PFSK-1 (cell line): ENCODE measurements around the gene NAALADL2.

Experiments used
- POLR2AphosphoS5 ChIP-seq: IDR thresholded peaks from 2 replicates; pipeline ENCODE4 v1.6.1; 2012; ENCODE audit warnings: low read depth, mild to moderate bottlenecking, control low read depth, low read length, moderate library complexity
- TAF1 ChIP-seq: IDR thresholded peaks from 2 replicates; pipeline ENCODE4 v1.6.1; 2012; ENCODE audit warnings: low read length, control low read depth, borderline replicate concordance; ENCODE audit not compliant: insufficient read depth
- TF ChIP-seq, protein P1 (sequence below), 2 experiments: IDR thresholded peaks; 2 replicates each; pipeline versions ENCODE4 v1.6.1 to v1.8.0; 2011 to 2012; ENCODE audit warnings: low read depth in 2 of 2, low read length in 2 of 2, control low read depth in 1 of 2, inconsistent platforms in 1 of 2, mild to moderate bottlenecking in 1 of 2, moderate library complexity in 1 of 2; ENCODE audit not compliant: insufficient read depth in 1 of 2

DNA sequence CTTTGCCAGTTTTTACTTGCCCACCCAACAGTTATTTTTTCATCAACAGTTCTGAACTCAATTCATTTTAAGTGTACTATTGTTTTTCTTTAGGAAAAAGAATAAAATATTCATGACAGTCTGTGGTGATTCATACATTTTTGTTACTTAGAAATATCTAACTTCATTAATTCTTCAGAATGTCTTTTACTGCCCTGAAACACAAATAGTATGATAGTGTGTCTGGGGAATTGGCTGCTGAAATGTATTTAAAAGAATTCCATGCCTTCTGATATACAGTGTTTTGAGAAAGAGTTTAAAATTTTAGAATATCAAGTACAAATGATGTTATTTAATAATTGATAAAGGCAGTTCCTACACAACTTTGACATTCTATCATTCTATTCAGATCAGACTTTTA is 854.1 kb downstream of the NAALADL2 start:
- TF ChIP-seq POLR2AphosphoS5 = no peak
- TF ChIP-seq, protein P1, sequence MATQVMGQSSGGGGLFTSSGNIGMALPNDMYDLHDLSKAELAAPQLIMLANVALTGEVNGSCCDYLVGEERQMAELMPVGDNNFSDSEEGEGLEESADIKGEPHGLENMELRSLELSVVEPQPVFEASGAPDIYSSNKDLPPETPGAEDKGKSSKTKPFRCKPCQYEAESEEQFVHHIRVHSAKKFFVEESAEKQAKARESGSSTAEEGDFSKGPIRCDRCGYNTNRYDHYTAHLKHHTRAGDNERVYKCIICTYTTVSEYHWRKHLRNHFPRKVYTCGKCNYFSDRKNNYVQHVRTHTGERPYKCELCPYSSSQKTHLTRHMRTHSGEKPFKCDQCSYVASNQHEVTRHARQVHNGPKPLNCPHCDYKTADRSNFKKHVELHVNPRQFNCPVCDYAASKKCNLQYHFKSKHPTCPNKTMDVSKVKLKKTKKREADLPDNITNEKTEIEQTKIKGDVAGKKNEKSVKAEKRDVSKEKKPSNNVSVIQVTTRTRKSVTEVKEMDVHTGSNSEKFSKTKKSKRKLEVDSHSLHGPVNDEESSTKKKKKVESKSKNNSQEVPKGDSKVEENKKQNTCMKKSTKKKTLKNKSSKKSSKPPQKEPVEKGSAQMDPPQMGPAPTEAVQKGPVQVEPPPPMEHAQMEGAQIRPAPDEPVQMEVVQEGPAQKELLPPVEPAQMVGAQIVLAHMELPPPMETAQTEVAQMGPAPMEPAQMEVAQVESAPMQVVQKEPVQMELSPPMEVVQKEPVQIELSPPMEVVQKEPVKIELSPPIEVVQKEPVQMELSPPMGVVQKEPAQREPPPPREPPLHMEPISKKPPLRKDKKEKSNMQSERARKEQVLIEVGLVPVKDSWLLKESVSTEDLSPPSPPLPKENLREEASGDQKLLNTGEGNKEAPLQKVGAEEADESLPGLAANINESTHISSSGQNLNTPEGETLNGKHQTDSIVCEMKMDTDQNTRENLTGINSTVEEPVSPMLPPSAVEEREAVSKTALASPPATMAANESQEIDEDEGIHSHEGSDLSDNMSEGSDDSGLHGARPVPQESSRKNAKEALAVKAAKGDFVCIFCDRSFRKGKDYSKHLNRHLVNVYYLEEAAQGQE (IDR thresholded peaks at IDR 0.05; ENCODE audit: insufficient read depth in 1 of 2, low read depth in 2 of 2, low read length in 2 of 2) = no peak
- no peak for TF ChIP-seq TAF1
